Measurements from ENCODE around the gene IKZF1.
A peak's percentile ranks its signal among the peaks of the same experiment; 100 is the strongest.

IKZF1 gene

GRCh38 chr7:50436133-50436806, 131.8 kb downstream of the IKZF1 start:
- TF ChIP-seq, protein P1, sequence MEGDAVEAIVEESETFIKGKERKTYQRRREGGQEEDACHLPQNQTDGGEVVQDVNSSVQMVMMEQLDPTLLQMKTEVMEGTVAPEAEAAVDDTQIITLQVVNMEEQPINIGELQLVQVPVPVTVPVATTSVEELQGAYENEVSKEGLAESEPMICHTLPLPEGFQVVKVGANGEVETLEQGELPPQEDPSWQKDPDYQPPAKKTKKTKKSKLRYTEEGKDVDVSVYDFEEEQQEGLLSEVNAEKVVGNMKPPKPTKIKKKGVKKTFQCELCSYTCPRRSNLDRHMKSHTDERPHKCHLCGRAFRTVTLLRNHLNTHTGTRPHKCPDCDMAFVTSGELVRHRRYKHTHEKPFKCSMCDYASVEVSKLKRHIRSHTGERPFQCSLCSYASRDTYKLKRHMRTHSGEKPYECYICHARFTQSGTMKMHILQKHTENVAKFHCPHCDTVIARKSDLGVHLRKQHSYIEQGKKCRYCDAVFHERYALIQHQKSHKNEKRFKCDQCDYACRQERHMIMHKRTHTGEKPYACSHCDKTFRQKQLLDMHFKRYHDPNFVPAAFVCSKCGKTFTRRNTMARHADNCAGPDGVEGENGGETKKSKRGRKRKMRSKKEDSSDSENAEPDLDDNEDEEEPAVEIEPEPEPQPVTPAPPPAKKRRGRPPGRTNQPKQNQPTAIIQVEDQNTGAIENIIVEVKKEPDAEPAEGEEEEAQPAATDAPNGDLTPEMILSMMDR (conservative IDR thresholded peaks at IDR 0.05; ENCODE audit: control insufficient read depth, insufficient read depth, low read depth, low read length), result no peak
- no peak overlapping the region for H3K4me3 ChIP-seq (ENCODE audit: control insufficient read depth, low read depth, low read length)
- DNase-seq (ENCODE audit: low read depth), result peak; percentile 83

- TF ChIP-seq, protein P1 (conservative IDR thresholded peaks at IDR 0.05; ENCODE audit: control insufficient read depth, insufficient read depth, low read depth, low read length), result no peak
- peak; percentile 92 for DNase-seq (ENCODE audit: low read depth)
- no peak overlapping the region for H3K4me3 ChIP-seq (ENCODE audit: control insufficient read depth, low read depth, low read length)
Measured at GRCh38 chr7:50446542-50446960, 142.0 kb downstream of the IKZF1 start.

DNA sequence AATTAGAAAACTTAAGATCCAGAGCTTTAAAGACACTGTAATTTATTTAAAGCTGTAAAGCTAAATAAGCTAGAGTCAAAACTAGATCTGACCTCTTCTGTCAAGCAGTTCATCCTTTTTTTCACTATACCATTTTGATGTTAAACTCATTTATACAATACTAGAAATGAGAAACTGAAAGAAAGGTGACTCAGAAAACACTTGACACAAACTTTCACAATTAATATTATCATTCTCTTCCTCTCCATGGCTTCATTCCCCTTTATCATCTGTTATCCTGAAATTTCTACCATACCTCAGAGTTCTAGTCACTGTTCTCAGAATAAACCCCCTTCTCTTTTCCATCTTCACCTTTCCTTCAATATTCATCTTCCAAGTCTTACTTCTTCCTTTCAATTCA, 144.3 kb downstream of the IKZF1 start:
- H3K4me3 ChIP-seq (ENCODE audit: control insufficient read depth, low read depth, low read length), result no peak overlapping the region
- TF ChIP-seq, protein P1 (conservative IDR thresholded peaks at IDR 0.05; ENCODE audit: control insufficient read depth, insufficient read depth, low read depth, low read length), result no peak
- DNase-seq (ENCODE audit: low read depth), result no peak

- H3K4me3 ChIP-seq (ENCODE audit: control insufficient read depth, low read depth, low read length), result peak overlapping the region; percentile 80
- TF ChIP-seq, protein P1 (conservative IDR thresholded peaks at IDR 0.05; ENCODE audit: control insufficient read depth, insufficient read depth, low read depth, low read length), result no peak
- no peak for DNase-seq (ENCODE audit: low read depth)
Measured at GRCh38 chr7:50449501-50449880, 145.0 kb downstream of the IKZF1 start.

DNA sequence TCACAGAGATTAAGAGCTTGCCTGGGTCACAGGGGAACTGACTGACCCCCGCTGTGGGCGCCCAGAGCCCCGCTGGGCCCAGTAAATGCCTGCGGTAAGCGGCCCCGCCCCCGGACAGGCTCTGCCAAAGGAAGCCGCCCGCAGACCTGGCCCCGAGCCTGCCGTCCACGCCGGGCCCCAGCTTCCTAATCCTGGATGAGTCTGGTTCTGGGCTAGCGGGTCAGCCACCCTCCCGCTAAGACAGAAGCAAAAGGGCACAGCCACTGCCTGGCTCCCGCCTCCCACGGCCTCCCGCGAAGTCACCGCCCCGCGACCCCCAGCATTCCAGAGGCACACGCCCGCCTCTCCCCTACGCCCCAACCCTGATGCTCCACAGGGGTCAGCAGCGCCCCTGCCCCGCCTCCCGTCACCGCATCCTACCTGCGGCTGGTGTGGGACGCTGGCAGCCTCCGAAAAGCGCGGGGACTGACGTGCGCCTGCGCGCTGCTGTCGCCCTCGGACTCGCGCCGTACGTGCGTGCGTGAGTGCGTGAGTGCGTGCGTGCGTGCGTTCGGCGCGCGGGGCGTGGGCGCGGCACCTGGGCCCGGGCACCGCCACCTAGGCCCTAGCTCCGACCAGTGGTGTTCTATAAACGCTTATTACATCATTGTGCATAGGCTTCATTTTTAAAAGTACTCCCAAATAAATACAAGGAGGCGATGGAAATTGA, 145.5 kb downstream of the IKZF1 start, which contains the start of gene FIGNL1:
FIGNL1 (minus strand) TSS at position 470 of the 709 bp plus-strand sequence. CDS start 3,063 bp downstream, outside the sequence.
- peak; percentile 60 for DNase-seq (ENCODE audit: low read depth)
- peak within 1 kb of the TSS; percentile 80 for H3K4me3 ChIP-seq (ENCODE audit: control insufficient read depth, low read depth, low read length)
- TF ChIP-seq, protein P1 (conservative IDR thresholded peaks at IDR 0.05; ENCODE audit: control insufficient read depth, insufficient read depth, low read depth, low read length), result no peak

DNA sequence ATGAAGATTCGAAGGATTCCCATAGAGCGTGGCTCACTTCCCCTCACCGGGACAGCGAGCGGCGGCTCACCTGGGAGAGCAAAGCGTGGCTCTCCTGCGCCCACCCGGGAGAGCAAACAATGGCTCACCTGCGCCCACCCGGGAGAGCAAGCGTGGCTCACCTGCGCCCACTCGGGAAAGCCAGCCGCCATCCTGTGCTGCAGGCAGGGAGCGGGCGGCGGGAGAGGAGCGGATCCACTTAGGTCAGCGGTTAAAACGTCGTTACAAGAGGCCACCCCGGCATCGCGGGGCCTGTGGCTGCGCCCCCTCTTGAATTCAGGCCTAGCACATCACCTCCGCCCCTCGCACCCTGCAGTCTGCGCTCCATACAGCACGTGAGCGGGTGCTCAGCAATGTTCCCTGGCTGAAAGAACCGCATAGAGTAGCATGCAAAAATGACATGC, 146.1 kb downstream of the IKZF1 start:
- H3K4me3 ChIP-seq (ENCODE audit: control insufficient read depth, low read depth, low read length), result peak overlapping the region; percentile 80
- TF ChIP-seq, protein P1 (conservative IDR thresholded peaks at IDR 0.05; ENCODE audit: control insufficient read depth, insufficient read depth, low read depth, low read length), result no peak
- DNase-seq (ENCODE audit: low read depth), result no peak
